ENCODE results near the gene GALNT17.

GRCh38 chr7:71731740-71732139 is 599.8 kb downstream of the GALNT17 start:
- TF ChIP-seq CTCF (conservative IDR thresholded peaks at IDR 0.05; ENCODE audit: low read depth, low read length) (no peak), EZH2 (IDR thresholded peaks at IDR 0.05; ENCODE audit: low read length, unreplicated experiment) (no peak)
